Tongue (tissue), 2 donors: ENCODE results near the gene NPIPA8. TPM values are rescaled to one million over a fixed set of nuclear protein-coding genes. Genes with fewer than 3 reads are reported as not detected.
"Not testable (repeated sequence)": the region's sequence is repeated elsewhere in the genome, so short reads cannot be mapped to it uniquely, and the experiment has no call there.

ENCODE experiments used
- DNase-seq: peaks from one replicate; pipeline ENCODE4 v3.0.0-alpha.2; 2015
- total RNA-seq: library from RNA; depleted of rRNA; stranded (reverse); fragments of >200 nt; gene quantifications from one replicate; pipeline ENCODE4 v1.2.3, GENCODE V29; 2014

Gene NPIPA8
- 3.5 TPM for total RNA-seq

GRCh38 chr16:18336636-18337035, at the start of gene NPIPA8:
Gene NPIPA8, minus strand, starts transcription at chr16:18336736. Its CDS starts 4,074 bp downstream, at chr16:18332662.
- DNase-seq: not testable (repeated sequence)

GRCh38 chr16:18385285-18385684, 48.7 kb upstream of the NPIPA8 start:
- DNase-seq: not testable (repeated sequence)

GRCh38 chr16:18384869-18385268, 48.3 kb upstream of the NPIPA8 start:
- DNase-seq: not testable (repeated sequence)

DNA sequence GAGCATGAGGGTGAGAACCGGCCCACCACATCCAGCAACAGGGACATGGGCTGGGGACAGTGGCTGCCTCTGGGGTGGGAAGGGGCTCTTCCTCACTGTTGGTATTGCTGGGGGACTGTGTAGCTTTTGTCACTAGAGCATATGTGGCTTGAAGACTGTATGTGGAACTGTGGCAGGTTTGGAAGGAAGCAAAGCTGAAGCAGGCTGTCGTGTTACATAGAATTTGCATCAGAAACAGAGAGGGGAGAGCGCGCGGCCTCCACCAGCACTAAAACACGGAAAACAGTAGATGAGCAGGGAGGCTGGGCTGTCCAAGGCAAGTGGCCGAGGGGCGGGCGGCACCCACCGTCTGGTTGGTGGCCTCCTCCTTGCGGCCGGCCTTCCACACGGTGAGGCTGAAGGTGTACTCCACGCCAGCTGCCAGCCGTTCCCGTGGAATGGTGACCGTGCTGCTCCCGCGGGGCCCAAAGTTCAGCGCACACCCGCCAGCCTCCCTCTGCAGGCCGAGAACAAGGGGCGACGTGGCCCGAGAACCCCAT, 47.6 kb upstream of the NPIPA8 start:
- not testable (repeated sequence) for DNase-seq

DNA sequence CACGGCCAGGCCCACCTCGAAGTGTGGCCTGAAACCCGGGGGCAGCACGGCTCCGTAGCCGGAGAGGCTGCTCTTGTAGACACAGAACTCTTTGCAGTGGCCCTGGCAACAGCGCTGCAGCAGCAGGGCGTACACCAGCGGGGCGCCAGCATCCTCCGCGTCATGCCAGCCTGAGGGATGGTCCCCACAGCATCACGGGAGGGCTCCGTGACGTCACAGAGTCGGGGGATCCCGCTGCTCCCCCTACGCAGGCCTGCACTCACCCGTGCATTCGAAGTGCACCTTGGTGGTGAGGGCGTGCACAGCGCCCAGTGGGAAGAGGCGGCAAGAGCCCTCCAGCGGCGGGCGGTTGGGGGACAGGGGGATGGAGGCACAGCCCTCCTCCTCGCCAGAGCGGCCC, 46.2 kb upstream of the NPIPA8 start:
- not testable (repeated sequence) for DNase-seq

DNA sequence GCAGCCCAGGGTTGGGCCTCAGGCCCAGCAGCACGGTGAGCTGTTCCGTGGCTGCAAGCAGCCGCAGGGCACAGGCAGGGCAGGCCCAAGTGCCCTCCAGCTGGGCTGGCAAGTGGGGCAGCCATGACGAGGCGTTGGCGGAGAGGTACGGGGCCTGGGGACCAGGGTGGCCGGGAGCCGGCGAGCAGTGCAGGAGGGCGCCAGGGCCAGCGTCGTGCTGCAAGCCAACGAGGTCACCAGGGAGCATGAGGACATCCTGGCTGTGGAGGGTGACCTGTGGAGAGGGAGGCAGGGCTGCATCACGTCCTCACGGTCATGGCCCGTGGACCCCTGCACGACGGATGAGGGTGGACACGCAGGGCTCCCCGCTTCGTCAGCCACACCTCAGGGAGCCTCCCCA, 11.2 kb upstream of the NPIPA8 start:
- not testable (repeated sequence) for DNase-seq

DNA sequence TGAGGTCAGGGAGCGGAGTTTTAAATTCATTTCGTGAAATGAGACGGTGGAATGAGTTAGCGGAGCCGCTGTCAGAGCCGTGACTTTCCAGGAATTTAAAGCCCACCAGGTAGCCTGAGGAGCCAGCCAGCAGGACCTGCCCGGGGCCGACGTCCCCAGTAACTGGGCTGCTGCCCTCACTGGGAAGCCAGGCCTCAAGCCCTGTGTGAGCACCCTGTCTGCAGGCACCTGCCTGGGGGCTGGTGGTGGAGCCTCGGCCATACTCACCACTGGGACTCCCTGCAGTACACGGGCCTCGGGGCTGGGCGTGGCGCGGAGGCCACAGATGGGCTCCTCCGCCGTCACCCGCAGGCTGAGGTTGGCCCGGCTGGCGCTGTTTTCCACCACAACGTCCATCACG, 10.5 kb upstream of the NPIPA8 start:
- not testable (repeated sequence) for DNase-seq

DNA sequence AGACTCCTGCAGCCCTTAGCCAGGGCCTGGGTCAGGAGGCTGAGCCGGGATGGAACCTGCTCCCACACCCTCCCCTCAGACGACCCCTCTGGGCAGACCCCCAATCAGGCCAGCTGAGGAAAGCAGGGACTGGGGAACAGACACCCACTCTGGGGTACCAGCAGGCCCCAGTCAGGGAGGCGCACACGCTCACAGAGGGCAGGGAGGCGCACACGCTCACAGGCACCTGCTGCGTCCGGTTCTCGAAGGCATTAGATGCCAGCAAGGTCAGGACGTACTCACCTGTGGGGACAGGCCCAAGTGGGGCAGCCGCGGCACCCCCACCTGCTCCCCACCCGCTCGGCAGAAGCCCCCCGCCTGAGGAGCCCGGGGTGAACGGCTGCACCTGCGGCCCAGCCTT, 8.1 kb upstream of the NPIPA8 start:
- not testable (repeated sequence) for DNase-seq

- not testable (repeated sequence) for DNase-seq
Observed at GRCh38 chr16:18341986-18342385, 5.5 kb upstream of the NPIPA8 start.

- DNase-seq: not testable (repeated sequence)
Observed at GRCh38 chr16:18341417-18341960, 5.0 kb upstream of the NPIPA8 start.

- DNase-seq: not testable (repeated sequence)
Observed at GRCh38 chr16:18339210-18339609, 2.7 kb upstream of the NPIPA8 start.

DNA sequence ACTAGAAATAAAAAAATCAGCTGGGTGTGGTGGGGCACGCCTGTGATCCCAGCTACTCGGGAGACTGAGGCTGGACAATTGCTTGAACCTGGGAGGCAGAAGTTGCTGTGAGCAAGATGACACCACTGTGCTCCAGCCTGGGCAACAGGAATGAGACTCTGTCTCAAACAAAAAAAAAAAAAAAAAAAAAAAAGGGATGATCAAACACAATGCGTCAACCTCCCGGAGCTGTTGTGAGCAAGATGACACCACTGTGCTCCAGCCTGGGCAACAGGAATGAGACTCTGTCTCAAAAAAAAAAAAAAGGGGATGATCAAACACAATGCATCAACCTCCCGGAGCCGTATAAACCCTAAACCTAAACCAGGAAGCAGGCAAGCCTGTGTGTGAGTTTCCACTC, 24.7 kb downstream of the NPIPA8 start:
- not testable (repeated sequence) for DNase-seq

DNA sequence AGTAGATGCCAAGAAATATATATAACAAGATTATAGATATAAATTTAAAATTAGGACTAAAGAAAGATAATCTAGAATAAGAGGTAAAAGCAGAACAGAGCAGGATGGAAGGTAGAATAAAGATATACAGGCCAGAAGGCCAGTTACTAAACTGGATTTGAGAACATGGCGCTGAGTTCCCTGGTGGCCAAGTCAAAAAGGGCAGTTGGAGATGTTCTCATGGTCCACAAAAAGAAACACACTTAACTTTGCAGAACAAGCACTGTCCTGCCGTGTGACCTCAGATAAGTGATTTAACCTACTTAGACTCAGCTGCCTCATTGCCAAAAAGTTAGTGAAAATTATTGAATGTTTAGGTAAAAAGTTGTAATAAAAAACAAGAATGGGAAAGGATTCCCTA, 27.4 kb downstream of the NPIPA8 start:
- not testable (repeated sequence) for DNase-seq

DNA sequence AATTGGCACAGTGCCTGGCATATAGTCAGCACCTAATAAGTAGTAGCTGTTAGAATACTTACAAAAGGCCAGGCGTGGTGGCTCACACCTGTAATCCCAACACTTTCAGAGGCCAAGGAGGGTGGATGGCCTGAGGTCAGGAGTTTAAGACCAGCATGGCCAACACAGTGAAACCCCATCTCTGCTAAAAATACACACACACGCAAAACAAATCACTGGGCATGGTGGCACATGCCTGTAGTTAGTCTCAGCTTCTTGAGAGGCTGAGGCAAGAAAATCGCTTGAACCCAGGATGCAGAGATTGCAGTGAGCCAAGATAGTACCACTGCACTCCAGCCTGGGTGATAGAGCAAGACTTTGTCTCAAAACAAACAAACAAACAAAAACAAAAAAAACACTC, 29.3 kb downstream of the NPIPA8 start:
- not testable (repeated sequence) for DNase-seq

GRCh38 chr16:18306066-18306465, 30.5 kb downstream of the NPIPA8 start:
- DNase-seq: not testable (repeated sequence)

- not testable (repeated sequence) for DNase-seq
Observed at GRCh38 chr16:18303059-18303706, 33.4 kb downstream of the NPIPA8 start.

- not testable (repeated sequence) for DNase-seq
Observed at GRCh38 chr16:18297714-18298113, 38.8 kb downstream of the NPIPA8 start.

GRCh38 chr16:18296931-18297330, 39.6 kb downstream of the NPIPA8 start:
- not testable (repeated sequence) for DNase-seq

DNA sequence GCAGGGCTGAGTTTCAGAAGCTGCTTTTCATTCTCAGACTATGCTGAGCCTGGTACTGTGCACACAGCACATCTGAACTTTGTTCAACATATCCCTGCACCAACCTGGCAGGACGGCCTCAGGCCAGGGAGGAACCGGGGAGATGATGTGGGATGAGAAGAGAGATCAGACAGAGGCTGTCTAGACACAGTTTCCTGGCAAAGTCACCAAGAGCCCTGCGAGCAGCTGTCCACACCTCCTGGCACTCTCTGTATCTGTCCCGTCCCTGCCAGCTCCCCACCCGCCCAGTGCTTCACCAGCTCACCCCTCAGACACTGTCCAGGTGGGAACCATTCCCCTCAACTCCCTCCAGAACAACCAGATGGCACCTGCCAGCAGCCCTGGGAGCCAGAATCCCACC, 42.2 kb downstream of the NPIPA8 start:
- not testable (repeated sequence) for DNase-seq

DNA sequence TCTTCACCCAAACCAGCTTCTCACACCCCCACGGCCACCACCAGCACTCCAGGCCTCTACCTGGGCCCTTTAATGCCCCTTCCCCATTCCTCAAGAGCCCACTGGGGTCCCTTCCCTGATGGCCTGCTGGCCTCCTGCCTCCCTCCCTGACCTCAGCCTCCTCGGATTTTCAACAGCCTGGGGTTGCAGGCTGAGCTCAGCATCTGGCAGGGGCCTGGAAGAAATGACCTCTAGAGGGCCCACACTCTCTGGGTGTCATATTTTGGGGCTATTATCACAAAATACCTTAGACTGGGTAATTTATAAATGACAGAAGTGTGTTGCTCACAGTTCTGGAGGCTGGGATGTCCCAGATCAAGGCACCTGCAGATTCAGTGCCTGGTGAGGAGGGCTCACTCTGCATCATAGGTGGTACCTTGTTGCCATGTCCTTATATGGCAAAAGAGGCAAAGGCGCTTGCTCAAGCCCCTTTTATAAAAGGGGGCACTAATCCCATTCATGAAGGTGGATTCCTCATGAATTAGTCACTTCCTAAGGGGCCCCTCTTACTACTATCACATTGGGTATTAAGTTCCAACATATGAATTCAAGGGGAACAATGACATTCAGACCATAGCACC, 43.1 kb downstream of the NPIPA8 start:
- not testable (repeated sequence) for DNase-seq

GRCh38 chr16:18290959-18291358, 45.6 kb downstream of the NPIPA8 start:
- not testable (repeated sequence) for DNase-seq

DNA sequence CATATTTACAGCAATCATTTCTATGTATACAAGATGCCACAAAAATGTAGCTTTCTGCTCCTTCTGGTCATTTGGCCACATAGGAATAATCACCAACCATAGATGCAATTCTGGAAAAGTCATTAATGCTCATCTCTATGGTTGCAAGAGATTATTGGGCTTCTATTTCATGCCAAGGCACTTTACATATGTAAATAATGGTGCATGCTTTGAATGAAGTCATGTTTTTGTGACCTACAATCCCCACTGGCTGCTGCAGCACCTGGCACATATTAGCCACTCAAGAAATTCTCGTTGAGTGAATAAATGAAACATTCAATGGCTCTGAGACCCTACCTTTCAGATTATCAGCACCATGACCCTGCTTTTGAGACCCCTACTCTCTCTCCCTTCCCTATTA, 50.2 kb downstream of the NPIPA8 start:
- DNase-seq: not testable (repeated sequence)

DNA sequence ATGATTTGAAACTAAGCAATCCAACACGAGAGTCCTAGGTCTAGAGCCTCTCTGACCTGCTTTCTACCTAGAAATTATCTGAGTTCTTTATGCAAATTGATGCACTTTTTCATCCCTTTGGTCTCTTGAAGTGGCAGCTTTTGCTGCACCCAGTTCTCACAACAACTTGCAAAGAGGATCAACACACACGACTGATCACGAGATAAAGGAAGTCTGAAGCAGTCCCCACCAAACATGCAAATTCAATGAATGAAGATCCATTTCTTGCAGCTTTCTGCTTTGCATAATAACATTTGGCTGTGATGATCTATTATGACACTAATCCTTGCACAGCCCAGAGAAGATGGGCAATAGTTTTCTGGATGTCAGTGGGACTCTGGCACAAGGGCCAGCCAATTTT, 56.2 kb downstream of the NPIPA8 start:
- not testable (repeated sequence) for DNase-seq
